ENCODE results near the gene IL22RA1. TPM values are rescaled to one million over a fixed set of nuclear protein-coding genes. Genes with fewer than 3 reads are reported as not detected.

IL22RA1 gene
- total RNA-seq, 4 donors from 2014 or later: 16.6 to 36.4 (median 27.8) TPM

DNA sequence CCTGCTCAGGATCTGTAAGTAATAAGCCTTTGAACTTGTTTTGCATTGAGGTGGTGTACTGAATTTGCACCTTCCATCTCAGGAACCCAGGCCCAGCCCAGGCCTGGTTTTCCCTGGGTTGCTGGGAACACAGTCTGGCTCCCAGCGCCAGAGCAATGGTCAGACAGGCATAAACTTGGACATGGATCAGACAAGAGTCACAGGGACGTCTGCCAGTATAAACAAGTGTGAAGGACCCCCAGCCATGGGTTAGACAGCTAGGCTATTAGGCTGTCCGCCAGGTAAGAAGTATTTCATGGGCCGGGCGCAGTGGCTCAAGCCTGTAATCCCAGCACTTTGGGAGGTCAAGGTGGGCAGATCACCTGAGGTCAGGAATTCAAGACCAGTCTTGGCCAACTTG, 38.7 kb upstream of the IL22RA1 start:
- Histone ChIP-seq H3K4me3 (no peak overlapping the region), H3K9me3 (no peaks in the 10 kb centered on the region), H3K4me1 (peaks cover 11% of the 10 kb centered on the region), H3K27ac (no peak overlapping the region), H3K27me3 (peaks cover 4% of the 10 kb centered on the region), H3K36me3 (no peaks in the 10 kb centered on the region)
- peak in 1 of 2 donors; percentile 34 for DNase-seq (ENCODE audit: low spot score in 2 of 2)
- WGBS: 79% methylated on average over 3 of the region's 5 CpGs
- TF ChIP-seq POLR2A (IDR thresholded peaks at IDR 0.05) (no peak), EP300 (IDR thresholded peaks at IDR 0.05) (no peak), POLR2AphosphoS5 (IDR thresholded peaks at IDR 0.05) (no peak)
- TF ChIP-seq, protein P1, sequence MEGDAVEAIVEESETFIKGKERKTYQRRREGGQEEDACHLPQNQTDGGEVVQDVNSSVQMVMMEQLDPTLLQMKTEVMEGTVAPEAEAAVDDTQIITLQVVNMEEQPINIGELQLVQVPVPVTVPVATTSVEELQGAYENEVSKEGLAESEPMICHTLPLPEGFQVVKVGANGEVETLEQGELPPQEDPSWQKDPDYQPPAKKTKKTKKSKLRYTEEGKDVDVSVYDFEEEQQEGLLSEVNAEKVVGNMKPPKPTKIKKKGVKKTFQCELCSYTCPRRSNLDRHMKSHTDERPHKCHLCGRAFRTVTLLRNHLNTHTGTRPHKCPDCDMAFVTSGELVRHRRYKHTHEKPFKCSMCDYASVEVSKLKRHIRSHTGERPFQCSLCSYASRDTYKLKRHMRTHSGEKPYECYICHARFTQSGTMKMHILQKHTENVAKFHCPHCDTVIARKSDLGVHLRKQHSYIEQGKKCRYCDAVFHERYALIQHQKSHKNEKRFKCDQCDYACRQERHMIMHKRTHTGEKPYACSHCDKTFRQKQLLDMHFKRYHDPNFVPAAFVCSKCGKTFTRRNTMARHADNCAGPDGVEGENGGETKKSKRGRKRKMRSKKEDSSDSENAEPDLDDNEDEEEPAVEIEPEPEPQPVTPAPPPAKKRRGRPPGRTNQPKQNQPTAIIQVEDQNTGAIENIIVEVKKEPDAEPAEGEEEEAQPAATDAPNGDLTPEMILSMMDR (IDR thresholded peaks at IDR 0.05): no peak

DNA sequence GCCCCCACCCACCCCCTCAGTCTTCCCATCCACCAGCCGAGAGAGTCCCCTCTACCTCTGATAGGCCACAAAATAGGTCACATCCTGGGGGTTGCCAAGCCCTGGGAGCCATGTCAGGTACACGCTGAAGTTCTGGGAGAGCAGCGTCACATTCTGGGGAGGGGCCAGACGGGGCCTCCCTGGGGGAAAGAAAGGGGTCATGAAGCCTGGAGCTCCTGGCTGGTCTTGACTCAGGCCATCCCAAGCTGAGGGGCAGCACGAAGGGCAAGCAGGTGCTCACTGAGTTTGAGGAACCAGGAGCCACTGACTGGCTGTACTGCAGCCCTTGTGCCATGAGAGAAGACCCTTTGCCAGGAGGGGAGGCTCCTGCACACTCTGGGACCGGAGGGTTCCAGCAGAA, 37.7 kb upstream of the IL22RA1 start:
- Histone ChIP-seq H3K27me3 (no peaks in the 10 kb centered on the region), H3K36me3 (no peaks in the 10 kb centered on the region), H3K9me3 (no peaks in the 10 kb centered on the region), H3K4me3 (no peak overlapping the region), H3K27ac (no peak overlapping the region), H3K4me1 (peaks cover 4% of the 10 kb centered on the region)
- 83% methylated on average over 6 of the region's 6 CpGs for WGBS
- TF ChIP-seq POLR2A (IDR thresholded peaks at IDR 0.05) (no peak), EP300 (IDR thresholded peaks at IDR 0.05) (no peak), POLR2AphosphoS5 (IDR thresholded peaks at IDR 0.05) (no peak)
- TF ChIP-seq, protein P1 (IDR thresholded peaks at IDR 0.05): no peak
- DNase-seq (ENCODE audit: low spot score in 2 of 2): peak in 1 of 2 donors; percentile 27

DNA sequence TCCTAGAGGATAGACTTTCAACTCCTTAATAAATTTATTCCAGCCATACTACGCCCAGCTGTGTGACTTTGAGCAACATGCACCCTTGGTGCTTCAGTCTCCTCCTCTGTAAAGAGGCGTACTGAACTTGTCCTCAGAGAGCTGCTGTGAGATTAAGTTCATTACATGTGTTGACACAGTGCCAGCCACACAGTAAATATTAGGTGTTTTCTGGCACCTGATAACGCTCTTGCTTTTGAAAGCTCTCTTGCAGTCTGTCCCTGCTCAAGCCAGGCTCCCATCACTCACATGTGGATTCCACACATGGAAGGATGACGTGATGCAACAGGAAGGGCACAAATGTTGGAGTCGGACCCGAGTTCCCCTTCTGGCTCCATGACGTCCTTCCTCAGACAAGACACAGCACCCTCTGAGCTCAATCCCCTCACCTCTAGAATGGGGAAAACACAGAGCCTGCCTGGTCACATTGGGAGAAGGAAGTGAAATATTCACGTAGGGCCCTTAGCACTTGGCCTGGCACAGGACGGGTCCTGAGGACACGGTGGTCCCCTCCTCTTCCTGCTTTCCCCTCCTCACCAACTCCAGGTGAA, 36.4 kb upstream of the IL22RA1 start:
- peak in 1 of 2 donors; percentile 24 for DNase-seq (ENCODE audit: low spot score in 2 of 2)
- no peak for TF ChIP-seq POLR2A (IDR thresholded peaks at IDR 0.05)
- TF ChIP-seq POLR2AphosphoS5 (IDR thresholded peaks at IDR 0.05): no peak
- TF ChIP-seq, protein P1 (IDR thresholded peaks at IDR 0.05): no peak
- no peak for TF ChIP-seq EP300 (IDR thresholded peaks at IDR 0.05)
- Histone ChIP-seq H3K4me3 (no peak overlapping the region), H3K36me3 (no peaks in the 10 kb centered on the region), H3K27ac (no peak overlapping the region), H3K27me3 (no peaks in the 10 kb centered on the region), H3K9me3 (no peaks in the 10 kb centered on the region), H3K4me1 (peaks cover 3% of the 10 kb centered on the region)
- 80% methylated on average over 10 of the region's 10 CpGs for WGBS

DNA sequence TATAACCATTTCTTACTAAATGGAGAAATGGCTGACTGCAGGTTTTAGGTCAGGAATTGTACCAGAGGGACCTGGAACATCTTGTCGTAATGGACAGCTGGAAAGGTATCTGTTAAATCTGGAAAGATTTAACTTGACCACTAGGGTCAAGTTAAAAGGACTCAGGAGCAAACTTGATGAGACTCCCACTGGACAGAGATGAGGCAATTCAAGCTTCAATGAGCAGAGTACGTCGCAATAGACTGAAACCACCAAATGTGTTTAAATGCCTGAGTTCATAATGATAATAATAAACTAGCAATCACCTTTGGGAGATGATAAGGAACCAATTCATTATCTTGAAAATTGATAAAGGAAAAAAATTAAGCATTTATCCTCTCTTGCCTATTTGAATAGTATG, 35.5 kb upstream of the IL22RA1 start:
- no peak for DNase-seq (ENCODE audit: low spot score in 2 of 2)
- H3K4me1 ChIP-seq: peaks cover 3% of the 10 kb centered on the region
- no peaks in the 10 kb centered on the region for H3K27me3 ChIP-seq
- no peak overlapping the region for H3K4me3 ChIP-seq
- TF ChIP-seq POLR2AphosphoS5 (IDR thresholded peaks at IDR 0.05) (no peak), EP300 (IDR thresholded peaks at IDR 0.05) (no peak), POLR2A (IDR thresholded peaks at IDR 0.05) (no peak)
- TF ChIP-seq, protein P1 (IDR thresholded peaks at IDR 0.05): no peak
- no peaks in the 10 kb centered on the region for H3K9me3 ChIP-seq
- no peak overlapping the region for H3K27ac ChIP-seq
- 74% methylated on average over 3 of the region's 3 CpGs for WGBS
- H3K36me3 ChIP-seq: no peaks in the 10 kb centered on the region

DNA sequence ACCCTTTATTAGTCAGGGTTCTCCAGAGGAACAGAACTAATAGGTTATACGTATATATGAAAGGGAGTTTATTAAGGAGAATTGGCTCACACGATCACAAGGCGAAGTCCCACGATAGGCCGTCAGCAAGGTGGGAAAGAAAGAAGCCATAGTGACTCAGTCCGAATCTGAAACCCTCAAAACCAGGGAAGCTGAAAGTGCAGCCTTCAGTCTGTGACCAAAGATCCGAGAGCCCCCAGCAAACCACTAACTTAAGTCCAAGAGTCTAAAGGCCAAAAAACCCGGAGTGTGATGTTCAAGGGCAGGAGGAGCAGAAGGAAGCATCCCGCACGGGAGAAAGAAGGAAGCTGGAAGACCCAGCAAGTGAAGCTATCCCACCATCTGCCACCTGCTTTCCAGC, 34.2 kb upstream of the IL22RA1 start:
- DNase-seq (ENCODE audit: low spot score in 2 of 2): peak in 1 of 2 donors; percentile 42
- Histone ChIP-seq H3K9me3 (no peaks in the 10 kb centered on the region), H3K27me3 (no peaks in the 10 kb centered on the region), H3K4me3 (no peak overlapping the region), H3K4me1 (peaks cover 3% of the 10 kb centered on the region), H3K36me3 (no peaks in the 10 kb centered on the region), H3K27ac (no peak overlapping the region)
- TF ChIP-seq, protein P1 (IDR thresholded peaks at IDR 0.05): no peak
- TF ChIP-seq EP300 (IDR thresholded peaks at IDR 0.05) (no peak), POLR2A (IDR thresholded peaks at IDR 0.05) (no peak), POLR2AphosphoS5 (IDR thresholded peaks at IDR 0.05) (no peak)
- WGBS: 89% methylated on average over 10 of the region's 10 CpGs
